NCI-H226 (cell line): ENCODE data around the gene NFAT5.
"Not testable (repeated sequence)": the region's sequence is repeated elsewhere in the genome, so short reads cannot be mapped to it uniquely, and the experiment has no call there.

Experiments
- DNase-seq: peaks from one replicate; pipeline ENCODE4 v3.0.0-alpha.2; 2015

Gene NFAT5

DNA sequence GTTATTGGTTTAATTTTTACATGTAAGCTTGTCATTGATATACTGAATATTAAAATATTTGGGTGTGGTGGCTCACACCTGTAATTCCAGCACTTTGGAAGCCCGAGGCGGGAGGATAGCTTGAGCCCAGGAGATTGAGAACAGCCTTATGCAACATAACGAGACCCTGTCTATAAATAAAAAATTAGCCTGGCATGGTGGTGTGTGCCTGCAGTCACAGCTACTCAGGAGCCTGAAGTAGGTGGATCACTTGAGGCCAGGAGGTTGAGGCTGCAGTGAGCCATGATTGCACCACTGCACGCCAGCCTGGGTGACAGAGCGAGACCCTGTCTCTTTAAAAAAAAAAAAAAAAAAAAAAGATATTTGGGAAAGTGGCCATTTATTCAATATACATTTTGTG lies 32.3 kb downstream of the NFAT5 start:
- DNase-seq = no peak

GRCh38 chr16:69599731-69600130 lies 34.0 kb downstream of the NFAT5 start:
- DNase-seq = no peak

GRCh38 chr16:69600202-69600601 lies 34.4 kb downstream of the NFAT5 start:
- DNase-seq = no peak

GRCh38 chr16:69601250-69601649 lies 35.5 kb downstream of the NFAT5 start:
- DNase-seq = no peak

- DNase-seq = no peak
Observed at GRCh38 chr16:69606985-69607384, 41.2 kb downstream of the NFAT5 start.

GRCh38 chr16:69607674-69608073 lies 41.9 kb downstream of the NFAT5 start:
- DNase-seq = no peak

GRCh38 chr16:69610356-69610755 lies 44.6 kb downstream of the NFAT5 start:
- no peak for DNase-seq

DNA sequence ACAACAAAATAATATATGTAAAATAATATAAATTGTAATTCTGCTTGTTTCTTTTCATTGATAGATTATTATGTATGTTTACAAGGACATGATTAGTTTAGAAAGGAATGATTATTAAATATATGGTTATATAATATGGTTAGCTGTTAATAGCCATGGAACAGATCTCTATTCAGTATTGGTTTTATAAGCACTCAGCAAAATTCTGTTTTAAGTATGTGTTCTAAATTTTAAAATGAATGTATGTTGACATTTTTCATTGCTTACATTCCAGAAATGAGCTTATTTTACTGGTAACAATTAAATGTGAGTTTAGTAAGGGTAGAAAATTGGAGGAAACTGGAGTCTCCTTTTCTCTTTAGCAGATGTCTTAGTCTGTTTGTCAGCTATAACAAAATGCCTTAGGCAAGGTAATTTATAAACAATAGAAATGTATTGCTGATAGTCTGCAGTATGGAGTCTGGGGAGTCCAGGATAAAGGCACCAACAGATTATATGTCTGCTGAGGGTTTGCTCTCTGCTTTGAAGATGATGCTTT lies 45.4 kb downstream of the NFAT5 start:
- DNase-seq = no peak

DNA sequence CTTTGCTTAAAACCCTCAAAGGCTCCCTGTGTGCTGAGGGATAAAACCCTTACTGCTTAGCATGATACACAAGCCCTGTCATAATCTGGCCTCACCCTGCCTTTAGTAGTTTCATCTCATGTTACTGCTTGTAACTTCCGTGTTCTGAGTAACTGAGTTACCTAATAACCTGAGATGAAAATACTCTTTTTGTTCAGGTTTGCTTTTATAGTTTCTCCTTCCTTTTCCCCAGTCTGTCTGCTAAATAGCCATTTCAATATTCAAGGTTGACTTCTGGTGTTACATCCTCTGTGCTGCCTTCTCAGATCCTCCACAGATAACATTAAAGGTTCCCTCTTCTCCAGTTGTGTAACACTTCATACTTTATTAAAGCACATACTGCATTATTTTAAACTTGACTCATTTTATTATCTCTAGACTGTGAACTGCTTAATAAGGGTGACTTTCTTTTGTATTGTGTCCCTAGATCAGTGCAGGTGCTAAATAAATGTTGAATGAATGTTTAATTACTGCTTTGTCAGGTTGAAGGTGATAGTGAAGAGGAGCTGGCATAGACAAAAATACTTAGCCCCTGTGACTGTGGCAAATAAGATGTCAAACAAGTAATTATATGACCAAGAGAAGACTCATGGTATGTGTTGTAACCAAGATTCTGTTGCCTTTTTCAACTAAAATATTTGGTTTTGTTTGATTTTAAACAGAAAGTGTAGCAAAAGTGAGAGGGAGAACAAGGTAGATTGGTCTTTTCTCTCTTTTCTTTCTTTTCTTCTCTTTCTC lies 47.8 kb downstream of the NFAT5 start:
- no peak for DNase-seq

DNA sequence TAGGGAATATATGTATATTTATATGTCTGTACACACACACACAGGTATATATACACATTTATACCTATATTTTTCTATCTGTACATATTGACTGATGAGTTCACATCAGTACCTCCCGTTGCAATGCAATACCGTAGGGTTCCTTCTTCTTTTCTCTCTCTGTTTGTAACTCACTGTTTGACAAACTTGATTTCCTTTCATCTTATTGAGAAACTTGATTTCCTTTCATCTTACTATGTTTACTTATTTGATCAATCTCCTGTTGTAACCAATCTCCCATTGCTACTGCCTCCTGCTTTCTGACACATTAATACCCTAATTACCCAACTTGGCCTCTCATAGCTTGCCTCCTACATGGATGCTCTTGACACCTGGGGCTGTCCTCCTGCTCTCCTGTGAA lies 49.8 kb downstream of the NFAT5 start:
- DNase-seq = no peak

DNA sequence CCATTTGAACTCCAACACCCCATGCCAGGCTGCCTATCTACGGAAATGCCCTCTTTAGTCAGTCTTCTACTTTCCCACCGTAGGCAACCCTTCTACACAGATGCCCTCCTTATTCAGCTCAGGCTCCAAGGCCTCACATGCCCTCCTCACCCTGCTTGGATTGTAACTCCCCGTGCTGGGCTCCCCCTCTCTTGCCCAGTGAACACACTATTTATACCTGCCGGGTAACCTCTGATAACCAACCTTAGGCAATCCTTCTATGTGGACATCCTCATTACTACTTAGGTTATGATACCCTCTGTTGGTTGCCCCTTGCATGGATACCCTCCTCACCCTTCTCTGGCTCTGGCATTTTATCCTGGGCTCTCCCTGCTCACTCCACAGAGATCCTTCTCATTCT lies 50.3 kb downstream of the NFAT5 start:
- DNase-seq = no peak

- no peak for DNase-seq
Observed at GRCh38 chr16:69618307-69618706, 52.5 kb downstream of the NFAT5 start.

GRCh38 chr16:69618721-69619120 lies 53.0 kb downstream of the NFAT5 start:
- no peak for DNase-seq

DNA sequence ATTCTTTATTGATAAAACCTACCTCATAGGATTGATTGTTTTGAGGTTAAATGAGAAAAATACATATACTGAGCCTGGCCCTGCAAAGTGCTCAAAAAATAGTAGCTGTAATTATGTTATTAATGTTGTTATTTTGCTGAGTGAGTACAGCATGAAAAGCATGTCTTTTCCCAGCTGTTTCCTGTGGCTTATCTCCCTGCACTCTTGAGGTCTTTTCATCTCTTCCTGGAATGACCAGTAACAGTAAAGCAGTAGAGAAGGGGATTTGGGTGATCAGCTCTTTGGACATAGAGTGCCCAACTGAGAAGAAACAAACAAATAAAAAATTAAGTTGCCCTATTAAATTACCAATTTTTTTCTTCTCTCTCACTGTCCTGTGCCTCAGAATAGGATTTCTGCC lies 53.7 kb downstream of the NFAT5 start:
- DNase-seq = no peak

GRCh38 chr16:69620573-69620972 lies 54.8 kb downstream of the NFAT5 start:
- DNase-seq = no peak

DNA sequence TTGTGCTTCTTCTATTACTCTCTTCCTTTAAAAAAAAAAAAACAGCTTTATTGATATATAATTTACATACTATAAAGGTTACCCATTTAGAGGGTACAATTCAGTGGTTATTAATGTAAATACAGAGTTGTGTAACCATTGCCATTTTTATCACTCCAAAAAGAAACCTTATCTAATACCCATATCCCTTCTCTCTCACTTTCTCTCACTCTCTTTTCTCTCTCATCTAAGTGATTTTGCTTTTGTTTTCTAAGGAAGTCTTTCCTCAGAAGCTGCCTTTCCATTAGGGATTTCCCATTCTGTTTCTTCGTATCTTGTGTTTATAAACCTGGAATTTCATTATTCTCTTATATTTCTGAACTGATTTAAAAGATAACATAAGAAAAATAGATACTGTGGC lies 55.5 kb downstream of the NFAT5 start:
- no peak for DNase-seq

DNA sequence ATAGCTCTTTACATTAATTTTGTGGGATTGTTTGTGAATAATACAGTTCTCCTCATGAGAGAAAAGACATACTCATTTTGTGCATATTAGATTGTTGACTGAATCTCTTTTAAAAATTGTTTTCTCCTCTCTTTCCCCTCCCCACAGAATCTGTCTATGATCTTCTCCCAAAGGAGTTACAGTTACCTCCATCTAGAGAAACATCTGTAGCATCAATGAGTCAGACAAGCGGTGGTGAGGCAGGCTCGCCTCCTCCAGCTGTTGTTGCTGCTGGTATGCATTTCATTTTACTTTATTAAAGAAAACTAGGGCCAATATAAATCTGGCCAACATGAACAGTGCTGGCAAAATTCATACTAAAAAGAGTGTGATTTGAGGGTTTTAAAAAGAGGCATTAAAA lies 60.5 kb downstream of the NFAT5 start:
- no peak for DNase-seq

GRCh38 chr16:69632828-69633227 lies 67.1 kb downstream of the NFAT5 start:
- no peak for DNase-seq

GRCh38 chr16:69633375-69633774 lies 67.6 kb downstream of the NFAT5 start:
- DNase-seq = no peak

DNA sequence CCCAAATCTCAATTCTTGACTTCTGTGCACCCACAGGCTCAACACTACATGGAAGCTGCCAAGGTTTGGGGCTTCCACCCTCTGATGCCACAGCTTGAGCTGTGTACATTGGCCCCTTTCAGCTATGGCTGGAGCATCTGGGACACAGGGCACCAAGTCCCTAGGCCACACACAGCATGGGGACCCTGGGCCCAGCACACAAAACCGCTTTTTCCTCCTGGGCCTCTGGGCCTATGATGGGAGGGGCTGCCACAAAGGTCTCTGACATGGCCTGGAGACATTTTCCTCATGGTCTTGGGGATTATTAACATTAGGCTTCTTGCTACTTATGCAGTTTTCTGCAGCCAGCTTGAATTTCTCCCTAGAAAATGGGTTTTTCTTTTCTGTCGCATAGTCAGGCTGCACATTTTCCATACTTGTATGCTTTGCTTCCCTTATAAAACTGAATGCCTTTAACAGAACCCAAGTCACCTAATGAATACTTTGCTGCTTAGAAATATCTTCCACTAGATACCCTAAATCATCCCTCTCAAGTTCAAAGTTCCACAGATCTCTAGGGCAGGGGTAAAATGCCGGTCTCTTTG lies 70.9 kb downstream of the NFAT5 start:
- not testable (repeated sequence) for DNase-seq

DNA sequence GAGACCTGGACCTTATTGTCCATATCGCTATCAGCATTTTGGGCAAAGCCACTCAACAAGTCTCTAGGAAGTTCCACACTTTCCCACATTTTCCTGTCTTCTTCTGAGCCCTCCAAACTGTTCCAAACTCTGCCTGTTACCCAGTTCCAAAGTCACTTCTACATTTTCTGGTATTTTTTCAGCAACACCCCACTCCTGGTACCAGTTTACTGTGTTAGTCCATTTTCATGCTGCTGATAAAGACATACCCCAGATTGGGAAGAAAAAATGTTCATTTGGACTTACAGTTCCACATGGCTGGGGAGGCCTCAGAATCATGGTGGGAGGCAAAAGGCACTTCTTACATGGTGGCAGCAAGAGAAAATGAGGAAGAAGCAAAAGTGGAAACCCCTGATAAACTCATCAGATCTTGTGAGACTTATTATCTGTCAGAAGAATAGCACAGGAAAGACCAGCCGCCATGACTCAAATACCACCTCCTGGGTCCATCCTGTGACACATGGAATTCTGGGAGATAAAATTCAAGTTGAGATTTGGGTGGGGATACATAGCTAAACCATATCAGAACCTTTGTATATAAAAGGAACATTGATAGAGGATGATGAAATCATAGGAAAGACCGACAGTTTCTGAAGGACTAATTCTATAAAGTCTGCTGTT lies 71.6 kb downstream of the NFAT5 start:
- not testable (repeated sequence) for DNase-seq

DNA sequence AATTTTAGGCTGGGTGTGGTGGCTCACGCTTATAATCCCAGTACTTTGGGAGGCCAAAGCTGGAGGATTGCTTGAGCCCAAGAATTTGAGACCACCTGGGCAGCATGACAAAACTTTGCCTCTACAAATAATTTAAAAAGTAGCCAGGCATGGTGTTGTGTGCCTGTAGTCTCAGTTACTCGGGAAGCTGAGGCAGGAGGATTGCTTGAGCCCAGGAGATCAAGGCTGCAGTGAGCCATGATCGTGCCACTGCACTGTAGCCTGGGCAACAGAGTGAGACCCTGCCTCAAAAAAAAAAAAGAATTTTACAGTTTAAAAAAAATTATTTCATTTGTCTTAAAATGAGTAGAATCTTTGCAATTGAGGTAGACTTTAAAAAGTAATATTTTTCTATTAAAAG lies 78.2 kb downstream of the NFAT5 start:
- DNase-seq = not testable (repeated sequence)

GRCh38 chr16:69644790-69645189 lies 79.0 kb downstream of the NFAT5 start:
- DNase-seq = no peak

DNA sequence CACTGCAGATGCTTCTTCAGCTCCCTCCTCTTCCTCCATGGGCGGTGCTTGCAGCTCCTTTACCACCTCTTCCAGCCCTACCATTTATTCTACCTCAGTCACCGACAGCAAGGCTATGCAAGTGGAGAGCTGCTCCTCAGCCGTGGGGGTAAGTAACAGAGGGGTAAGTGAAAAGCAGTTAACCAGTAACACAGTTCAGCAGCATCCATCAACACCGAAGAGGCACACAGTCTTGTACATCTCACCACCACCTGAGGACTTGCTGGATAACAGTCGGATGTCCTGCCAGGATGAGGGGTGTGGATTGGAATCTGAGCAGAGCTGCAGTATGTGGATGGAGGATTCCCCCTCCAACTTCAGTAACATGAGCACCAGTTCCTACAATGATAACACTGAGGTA lies 81.3 kb downstream of the NFAT5 start:
- DNase-seq = no peak
